Karpas-422 (cell line): ENCODE measurements around the gene VWA5B1. TPM values are rescaled to one million over a fixed set of nuclear protein-coding genes. Genes with fewer than 3 reads are reported as not detected.

Source experiments
- DNase-seq: peaks from one replicate; pipeline ENCODE4 v3.0.0-alpha.2; 2015
- H2AFZ ChIP-seq: fragments of 200-600 bp; sonication (generic); 2 replicates; pipeline ENCODE4 v1.6.1; 2014; ENCODE audit warnings: antibody characterized with exemption, low read length, mixed read lengths
- H3K27ac ChIP-seq: fragments of 200-600 bp; sonication (generic); 2 replicates; pipeline ENCODE4 v1.5.1; 2014; ENCODE audit warnings: mild to moderate bottlenecking, low read length, moderate library complexity
- H3K27me3 ChIP-seq: fragments of 200-600 bp; sonication (generic); 2 replicates; pipeline ENCODE4 v1.6.1; 2014; ENCODE audit warnings: low read length, mixed read lengths
- H3K36me3 ChIP-seq: fragments of 200-600 bp; sonication (generic); 2 replicates; pipeline ENCODE4 v1.6.1; 2014; ENCODE audit warnings: low read length, mixed read lengths; ENCODE audit not compliant: insufficient read depth
- H3K4me1 ChIP-seq: fragments of 200-600 bp; sonication (generic); 2 replicates; pipeline ENCODE4 v1.6.1; 2014; ENCODE audit warnings: mild to moderate bottlenecking, low read length, mixed read lengths
- H3K4me2 ChIP-seq: fragments of 200-600 bp; sonication (generic); 2 replicates; pipeline ENCODE4 v1.6.1; 2014; ENCODE audit warnings: low read length, low read depth, mild to moderate bottlenecking; ENCODE audit not compliant: poor library complexity, severe bottlenecking
- H3K4me3 ChIP-seq: fragments of 200-600 bp; sonication (generic); 2 replicates; pipeline ENCODE4 v1.5.1; 2014; ENCODE audit warnings: mild to moderate bottlenecking, antibody characterized with exemption, low read length, mixed read lengths
- H3K79me2 ChIP-seq: fragments of 200-600 bp; sonication (generic); 2 replicates; pipeline ENCODE4 v1.6.1; 2014; ENCODE audit warnings: mild to moderate bottlenecking, low read length, mixed read lengths
- H3K9ac ChIP-seq: fragments of 200-600 bp; sonication (generic); 2 replicates; pipeline ENCODE4 v1.6.0; 2014; ENCODE audit warnings: low read length
- H3K9me2 ChIP-seq: fragments of 200-600 bp; sonication (generic), shearing (Covaris generic); replicated peaks from 2 replicates; pipeline ENCODE4 v1.6.0; 2014; ENCODE audit warnings: mild to moderate bottlenecking, low read length, moderate library complexity; ENCODE audit not compliant: insufficient read depth
- H3K9me3 ChIP-seq: fragments of 300-700, 200-600 bp; sonication (generic); 2 replicates; pipeline ENCODE4 v1.6.1; 2014; ENCODE audit warnings: low read length, mixed read lengths
- H4K20me1 ChIP-seq: fragments of 200-600 bp; sonication (generic); 2 replicates; pipeline ENCODE4 v1.6.1; 2014; ENCODE audit warnings: mild to moderate bottlenecking, antibody characterized with exemption, low read length, low read depth; ENCODE audit not compliant: insufficient read depth
- total RNA-seq: library from RNA; depleted of rRNA; stranded (reverse); fragments of >200 nt; shearing (Covaris generic); gene quantifications from 2 replicates; pipeline ENCODE4 v1.2.3, GENCODE V29; 2014; ENCODE audit warnings: low replicate concordance

The VWA5B1 gene
- total RNA-seq, 1 experiment from 2014 or later = not detected

- Histone ChIP-seq H2AFZ (no peak overlapping the region), H3K9me2 (no peaks in the 10 kb centered on the region), H3K4me1 (peaks cover 22% of the 10 kb centered on the region), H3K9ac (no peak overlapping the region), H3K4me3 (no peak overlapping the region), H3K27me3 (no peaks in the 10 kb centered on the region), H3K79me2 (no peaks in the 10 kb centered on the region), H3K36me3 (no peaks in the 10 kb centered on the region), H3K4me2 (no peak overlapping the region), H4K20me1 (no peaks in the 10 kb centered on the region), H3K27ac (no peak overlapping the region), H3K9me3 (no peaks in the 10 kb centered on the region)
- no peak for DNase-seq
Observed at GRCh38 chr1:20275319-20275925, 15.3 kb upstream of the VWA5B1 start.

GRCh38 chr1:20276485-20277159 is 14.1 kb upstream of the VWA5B1 start:
- no peak overlapping the region for H3K9ac ChIP-seq
- no peak overlapping the region for H3K4me2 ChIP-seq
- H3K27me3 ChIP-seq = no peaks in the 10 kb centered on the region
- no peaks in the 10 kb centered on the region for H3K36me3 ChIP-seq
- H3K9me2 ChIP-seq = no peaks in the 10 kb centered on the region
- no peak overlapping the region for H2AFZ ChIP-seq
- no peaks in the 10 kb centered on the region for H4K20me1 ChIP-seq
- H3K9me3 ChIP-seq = no peaks in the 10 kb centered on the region
- no peak overlapping the region for H3K4me3 ChIP-seq
- H3K79me2 ChIP-seq = no peaks in the 10 kb centered on the region
- H3K4me1 ChIP-seq = peaks cover 22% of the 10 kb centered on the region
- no peak overlapping the region for H3K27ac ChIP-seq
- DNase-seq = no peak

DNA sequence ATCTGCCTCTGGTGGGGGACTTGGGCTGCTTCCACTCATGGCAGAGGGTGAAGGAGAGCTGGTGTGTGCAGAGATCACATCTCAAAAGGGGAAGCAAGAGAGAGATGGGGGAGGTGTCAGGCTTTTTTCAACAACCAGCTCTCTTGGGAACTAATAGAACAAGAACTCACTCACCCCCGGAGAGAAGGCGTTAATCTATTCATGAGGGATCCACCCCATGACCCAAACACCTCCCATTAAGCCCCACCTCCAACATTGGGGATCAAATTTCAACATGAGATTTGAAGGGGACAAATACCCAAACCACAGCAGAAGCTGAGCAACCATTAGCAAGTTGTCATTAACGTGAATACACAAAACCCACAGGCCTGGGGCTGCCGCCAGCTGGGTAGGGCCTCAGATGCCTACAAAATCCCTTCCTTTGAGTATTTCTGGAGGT is 12.0 kb upstream of the VWA5B1 start:
- no peak overlapping the region for H2AFZ ChIP-seq
- peaks cover 22% of the 10 kb centered on the region for H3K4me1 ChIP-seq
- no peak overlapping the region for H3K27ac ChIP-seq
- DNase-seq = peak; percentile 77
- H3K9ac ChIP-seq = 0 out of 2 replicates have a peak overlapping the region, but pooled peaks have one; percentile 7
- H3K27me3 ChIP-seq = no peaks in the 10 kb centered on the region
- H3K36me3 ChIP-seq = no peaks in the 10 kb centered on the region
- H4K20me1 ChIP-seq = no peaks in the 10 kb centered on the region
- no peaks in the 10 kb centered on the region for H3K9me3 ChIP-seq
- H3K4me2 ChIP-seq = peak overlapping the region; percentile 51
- H3K4me3 ChIP-seq = no peak overlapping the region; the same call in 1 of the 2 replicates
- H3K79me2 ChIP-seq = no peaks in the 10 kb centered on the region
- H3K9me2 ChIP-seq = no peaks in the 10 kb centered on the region

DNA sequence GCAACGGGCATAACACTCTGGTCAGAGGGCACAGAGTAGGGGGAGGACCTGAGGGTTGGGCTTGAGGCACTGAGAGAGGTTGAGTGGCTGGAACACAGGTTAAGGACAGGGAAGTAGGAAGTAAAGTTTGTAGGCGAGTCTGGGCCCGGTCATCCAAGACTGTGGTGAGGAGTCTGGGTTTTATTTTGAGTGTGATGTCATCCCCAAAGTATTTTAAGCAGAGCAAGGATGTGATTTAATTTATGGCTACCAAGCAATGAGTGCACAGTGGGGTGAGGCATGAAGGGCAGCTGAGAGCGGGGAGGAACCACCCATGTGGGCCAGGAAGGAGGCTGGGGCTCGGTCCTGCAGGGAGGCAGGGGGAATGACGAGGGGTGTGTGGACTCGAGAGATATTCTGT is 11.2 kb upstream of the VWA5B1 start:
- H3K9me3 ChIP-seq = no peaks in the 10 kb centered on the region
- H3K27ac ChIP-seq = no peak overlapping the region
- no peaks in the 10 kb centered on the region for H3K36me3 ChIP-seq
- H3K9ac ChIP-seq = no peak overlapping the region
- no peak overlapping the region for H3K4me3 ChIP-seq
- H3K27me3 ChIP-seq = no peaks in the 10 kb centered on the region
- H2AFZ ChIP-seq = no peak overlapping the region
- H3K9me2 ChIP-seq = no peaks in the 10 kb centered on the region
- H3K79me2 ChIP-seq = no peaks in the 10 kb centered on the region
- no peaks in the 10 kb centered on the region for H4K20me1 ChIP-seq
- no peak for DNase-seq
- no peak overlapping the region for H3K4me2 ChIP-seq
- H3K4me1 ChIP-seq = peaks cover 22% of the 10 kb centered on the region

DNA sequence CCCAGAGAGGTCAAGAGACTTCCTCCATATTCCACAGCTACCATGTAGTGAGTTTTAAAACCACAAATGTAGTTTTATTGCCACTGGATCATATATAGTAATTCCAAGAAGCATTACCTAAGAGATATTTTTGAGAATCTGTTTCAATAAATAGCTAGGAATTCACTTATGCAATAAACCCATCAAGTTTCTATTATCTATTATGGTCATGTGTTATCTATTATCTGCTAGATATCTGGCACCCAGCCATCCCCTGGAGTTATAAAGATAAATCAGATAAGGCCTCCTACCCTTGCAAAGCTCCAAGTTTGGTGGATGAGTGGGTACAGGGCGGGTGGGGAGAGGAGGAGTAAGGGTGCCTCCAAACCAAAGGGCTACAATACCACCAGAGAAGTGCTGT is 10.3 kb upstream of the VWA5B1 start:
- H3K4me3 ChIP-seq = no peak overlapping the region
- H3K36me3 ChIP-seq = no peaks in the 10 kb centered on the region
- no peaks in the 10 kb centered on the region for H3K79me2 ChIP-seq
- no peaks in the 10 kb centered on the region for H3K9me3 ChIP-seq
- H3K9me2 ChIP-seq = no peaks in the 10 kb centered on the region
- no peak overlapping the region for H3K9ac ChIP-seq
- no peaks in the 10 kb centered on the region for H3K27me3 ChIP-seq
- DNase-seq = no peak
- H4K20me1 ChIP-seq = no peaks in the 10 kb centered on the region
- H3K27ac ChIP-seq = no peak overlapping the region
- no peak overlapping the region for H3K4me2 ChIP-seq
- H2AFZ ChIP-seq = no peak overlapping the region
- H3K4me1 ChIP-seq = peaks cover 22% of the 10 kb centered on the region

GRCh38 chr1:20280906-20281305 is 9.8 kb upstream of the VWA5B1 start:
- no peak overlapping the region for H3K4me2 ChIP-seq
- no peak overlapping the region for H3K4me3 ChIP-seq
- H3K9me3 ChIP-seq = no peaks in the 10 kb centered on the region
- H3K4me1 ChIP-seq = peaks cover 22% of the 10 kb centered on the region
- H3K9me2 ChIP-seq = no peaks in the 10 kb centered on the region
- no peak overlapping the region for H3K9ac ChIP-seq
- H3K27ac ChIP-seq = no peak overlapping the region
- no peaks in the 10 kb centered on the region for H3K27me3 ChIP-seq
- no peaks in the 10 kb centered on the region for H3K79me2 ChIP-seq
- no peak overlapping the region for H2AFZ ChIP-seq
- DNase-seq = no peak
- H3K36me3 ChIP-seq = no peaks in the 10 kb centered on the region
- no peaks in the 10 kb centered on the region for H4K20me1 ChIP-seq

DNA sequence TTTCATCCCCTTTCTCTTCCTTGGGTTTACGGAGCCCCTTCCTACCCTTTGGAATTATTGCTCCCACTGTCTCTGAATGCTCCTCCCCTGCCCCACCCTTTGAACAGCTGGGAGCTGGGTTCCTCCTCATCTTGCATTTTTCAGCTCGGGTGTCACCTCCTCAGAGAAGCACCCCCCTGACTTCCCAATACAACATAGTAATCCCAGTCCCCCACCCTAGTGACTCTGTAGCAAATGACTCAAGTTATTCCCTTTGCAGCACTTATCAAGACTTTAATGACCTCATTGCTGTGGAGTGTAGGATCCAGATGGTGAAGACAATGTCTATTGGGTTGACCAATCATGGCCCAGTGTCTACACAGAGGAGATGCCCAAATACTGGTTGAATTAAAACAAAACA is 8.9 kb upstream of the VWA5B1 start:
- Histone ChIP-seq H3K4me1 (peaks cover 22% of the 10 kb centered on the region), H3K27ac (no peak overlapping the region), H3K4me3 (no peak overlapping the region), H3K27me3 (no peaks in the 10 kb centered on the region), H4K20me1 (no peaks in the 10 kb centered on the region), H3K9me2 (no peaks in the 10 kb centered on the region), H3K36me3 (no peaks in the 10 kb centered on the region), H3K9ac (no peak overlapping the region), H3K79me2 (no peaks in the 10 kb centered on the region), H3K4me2 (no peak overlapping the region), H3K9me3 (no peaks in the 10 kb centered on the region), H2AFZ (no peak overlapping the region)
- DNase-seq = no peak

GRCh38 chr1:20282533-20282932 is 8.1 kb upstream of the VWA5B1 start:
- no peaks in the 10 kb centered on the region for H3K9me3 ChIP-seq
- DNase-seq = no peak
- H4K20me1 ChIP-seq = no peaks in the 10 kb centered on the region
- peaks cover 21% of the 10 kb centered on the region for H3K4me1 ChIP-seq
- no peak overlapping the region for H3K4me3 ChIP-seq
- no peak overlapping the region for H2AFZ ChIP-seq
- H3K27me3 ChIP-seq = no peaks in the 10 kb centered on the region
- no peaks in the 10 kb centered on the region for H3K9me2 ChIP-seq
- no peak overlapping the region for H3K27ac ChIP-seq
- no peak overlapping the region for H3K4me2 ChIP-seq
- H3K36me3 ChIP-seq = no peaks in the 10 kb centered on the region
- no peak overlapping the region for H3K9ac ChIP-seq
- H3K79me2 ChIP-seq = no peaks in the 10 kb centered on the region
